ENCODE measurements around the gene CEP295NL. TPM values are rescaled to one million over a fixed set of nuclear protein-coding genes. Genes with fewer than 3 reads are reported as not detected.

The CEP295NL gene, protein sequence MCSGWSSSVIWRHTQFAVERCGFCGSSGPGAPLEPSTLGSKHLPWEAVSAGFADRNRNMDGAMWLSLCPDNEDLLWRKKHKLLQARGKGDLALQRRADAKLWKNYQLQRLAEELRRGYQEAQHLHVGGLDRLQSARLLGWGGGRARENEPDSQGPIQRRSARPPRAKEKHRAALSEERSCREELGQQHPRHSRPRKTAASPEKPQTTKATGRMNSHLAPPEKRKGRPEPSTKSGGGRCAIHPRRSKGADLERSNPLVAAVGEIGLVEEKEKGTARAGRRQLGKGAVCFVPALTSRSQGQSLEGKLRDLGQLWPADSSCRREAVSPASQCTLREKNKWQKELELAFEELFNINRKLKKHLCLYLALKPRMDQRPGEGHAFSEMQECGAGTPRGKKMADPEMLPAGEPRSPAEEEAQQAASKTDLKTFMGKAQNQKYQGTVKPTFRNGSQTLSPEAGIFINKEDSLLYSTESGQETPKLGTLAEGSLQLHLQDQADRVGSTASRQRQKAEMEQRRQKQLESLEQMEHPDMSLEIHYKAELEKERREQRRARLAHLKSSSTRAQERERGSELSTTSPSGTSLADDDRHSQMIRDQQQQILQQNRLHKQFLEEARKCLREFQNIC
- 1 to 10 TPM; 1.8 to 3.0 (median 2.5) TPM for total RNA-seq

DNA sequence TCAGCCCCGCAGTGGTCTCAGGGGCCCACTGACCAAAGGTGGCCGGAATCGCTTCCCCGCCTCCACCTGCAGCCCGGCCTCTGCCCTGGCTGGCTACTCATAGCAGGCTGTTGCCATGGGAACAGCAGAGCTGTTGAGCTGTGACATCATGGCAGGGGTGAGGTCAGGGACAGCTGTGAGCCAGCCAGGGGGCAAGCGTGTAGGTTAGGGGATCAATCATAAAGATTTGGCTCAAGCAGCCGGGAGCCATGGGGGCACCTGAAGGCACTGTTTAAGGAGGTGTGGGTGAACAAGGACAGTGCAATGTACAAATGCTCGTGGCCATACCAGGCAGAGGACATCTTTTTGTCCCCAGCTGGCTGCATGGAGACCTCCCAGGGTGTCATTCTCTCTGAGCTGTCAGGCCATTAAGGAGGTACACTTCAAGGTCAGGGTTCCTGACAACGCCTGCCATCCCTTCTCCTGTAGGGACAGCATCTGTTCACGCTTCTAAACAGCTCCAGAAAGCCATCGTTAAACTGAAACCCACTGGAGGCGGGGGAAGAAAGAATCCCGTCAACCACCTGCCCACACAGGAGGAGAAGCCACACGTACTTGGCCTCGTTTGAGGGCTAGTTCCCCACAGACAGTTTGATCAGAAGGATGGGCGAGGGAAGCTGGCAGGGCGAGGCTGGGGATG, at the start of gene CEP295NL:
Gene CEP295NL, minus strand, starts transcription at position 101 of the 679 bp plus-strand sequence. CDS start 1,373 bp downstream, outside the sequence.
- in situ Hi-C loops (cut with MboI; ENCODE audit: low pct_ligation_motif_present in 1 of 4, low pct_unique_long_range_greater_than_20kb in 1 of 4, low sequenced_read_pairs in 3 of 4) = no loop called here
- Histone ChIP-seq H3K4me3 (no peak within 1 kb of the TSS), H3K27ac (no peak within 1 kb of the TSS), H3K9me3 (no peaks in the 10 kb centered on the region), H3K36me3 (no peaks in the 10 kb centered on the region), H3K4me1 (peaks cover 10 to 34% (median 11%) of the 10 kb centered on the region in 4 donors), H3K27me3 (no peaks in the 10 kb centered on the region)
- DNase-seq = no peak
- no peak for TF ChIP-seq EP300 (IDR thresholded peaks at IDR 0.05; ENCODE audit: low read depth)
- TF ChIP-seq, protein P1, sequence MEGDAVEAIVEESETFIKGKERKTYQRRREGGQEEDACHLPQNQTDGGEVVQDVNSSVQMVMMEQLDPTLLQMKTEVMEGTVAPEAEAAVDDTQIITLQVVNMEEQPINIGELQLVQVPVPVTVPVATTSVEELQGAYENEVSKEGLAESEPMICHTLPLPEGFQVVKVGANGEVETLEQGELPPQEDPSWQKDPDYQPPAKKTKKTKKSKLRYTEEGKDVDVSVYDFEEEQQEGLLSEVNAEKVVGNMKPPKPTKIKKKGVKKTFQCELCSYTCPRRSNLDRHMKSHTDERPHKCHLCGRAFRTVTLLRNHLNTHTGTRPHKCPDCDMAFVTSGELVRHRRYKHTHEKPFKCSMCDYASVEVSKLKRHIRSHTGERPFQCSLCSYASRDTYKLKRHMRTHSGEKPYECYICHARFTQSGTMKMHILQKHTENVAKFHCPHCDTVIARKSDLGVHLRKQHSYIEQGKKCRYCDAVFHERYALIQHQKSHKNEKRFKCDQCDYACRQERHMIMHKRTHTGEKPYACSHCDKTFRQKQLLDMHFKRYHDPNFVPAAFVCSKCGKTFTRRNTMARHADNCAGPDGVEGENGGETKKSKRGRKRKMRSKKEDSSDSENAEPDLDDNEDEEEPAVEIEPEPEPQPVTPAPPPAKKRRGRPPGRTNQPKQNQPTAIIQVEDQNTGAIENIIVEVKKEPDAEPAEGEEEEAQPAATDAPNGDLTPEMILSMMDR (IDR thresholded peaks at IDR 0.05) = no peak
- TF ChIP-seq POLR2A (IDR thresholded peaks at IDR 0.05) = no peak
- TF ChIP-seq POLR2AphosphoS5 (IDR thresholded peaks at IDR 0.05) = no peak
- WGBS, 2 donors (ENCODE audit: low coverage in 1 of 2) = 61 to 69% methylated on average over 4 to 17 of the region's 17 CpGs
- intact Hi-C loops (cut with DNase I; ENCODE audit: low total_unique reads) = no loop called here

DNA sequence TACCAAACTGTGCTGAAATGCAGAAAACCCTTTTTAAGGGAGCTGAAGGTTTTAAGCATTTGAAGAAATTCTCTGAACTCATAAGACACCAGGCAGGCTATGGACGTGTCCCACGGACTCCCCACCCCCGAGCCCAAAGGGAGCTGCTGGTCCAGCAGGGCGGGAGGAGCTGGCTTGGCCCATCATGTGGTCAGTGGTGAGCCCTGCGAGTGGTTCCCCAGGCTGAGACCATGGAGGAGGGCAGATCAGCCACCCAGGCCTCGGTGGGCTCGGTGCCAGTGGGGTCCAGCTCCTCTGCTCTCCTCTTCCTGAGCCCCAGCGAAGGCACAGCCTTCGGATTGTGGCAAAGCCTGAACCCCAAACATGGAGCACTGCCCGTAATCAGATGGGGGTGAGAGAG, 49.7 kb upstream of the CEP295NL start:
- Histone ChIP-seq H3K4me3 (no peak overlapping the region), H3K36me3 (no peaks in the 10 kb centered on the region), H3K4me1 (peaks cover under 1 to 16% (median 6%) of the 10 kb centered on the region in 4 donors), H3K27me3 (no peaks in the 10 kb centered on the region), H3K27ac (peak overlapping the region; percentile 10 to 61 (median 36)), H3K9me3 (peaks cover 0 to 8% of the 10 kb centered on the region in 2 donors)
- no peak for DNase-seq
- in situ Hi-C loops (cut with MboI; ENCODE audit: low pct_ligation_motif_present in 1 of 4, low pct_unique_long_range_greater_than_20kb in 1 of 4, low sequenced_read_pairs in 3 of 4) = no loop called here
- 81% methylated on average over 10 of the region's 10 CpGs; no CpG with 5 or more reads in 1 of the 2 donors for WGBS, 2 donors (ENCODE audit: low coverage in 1 of 2)
- TF ChIP-seq, protein P1 (IDR thresholded peaks at IDR 0.05) = no peak
- no peak for TF ChIP-seq POLR2AphosphoS5 (IDR thresholded peaks at IDR 0.05)
- TF ChIP-seq POLR2A (IDR thresholded peaks at IDR 0.05) = no peak
- no peak for TF ChIP-seq EP300 (IDR thresholded peaks at IDR 0.05; ENCODE audit: low read depth)
- intact Hi-C loops (cut with DNase I; ENCODE audit: low total_unique reads) = no loop called here

DNA sequence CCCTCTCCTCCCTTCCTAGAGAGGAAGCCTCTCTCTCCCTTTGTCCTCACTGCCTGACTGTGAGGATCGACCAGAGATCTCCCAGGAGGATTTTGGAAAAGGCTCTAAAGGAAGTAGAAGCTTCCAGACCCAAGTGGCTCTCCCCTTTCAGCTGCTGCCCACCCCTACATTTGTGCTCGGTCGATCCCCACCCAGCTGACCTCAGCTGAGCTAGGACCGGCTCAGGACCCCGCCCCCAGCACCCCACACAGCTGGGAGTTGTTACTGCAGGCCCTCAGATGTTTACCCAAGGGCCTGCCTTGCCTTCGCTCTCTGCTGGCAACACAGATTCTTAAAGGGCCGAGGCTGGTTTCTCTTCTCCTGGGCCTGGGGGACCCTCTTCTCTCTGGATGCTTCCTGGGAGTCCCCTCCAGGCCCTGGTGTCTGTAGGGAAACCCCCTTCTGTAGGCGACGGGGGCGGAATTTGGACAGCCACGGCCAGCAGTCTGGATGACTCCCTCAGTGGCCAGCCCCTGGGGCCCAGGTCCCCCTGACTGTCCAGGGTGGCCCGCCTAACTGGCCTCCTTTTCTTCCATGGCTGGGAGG, 49.1 kb upstream of the CEP295NL start:
- intact Hi-C loops (cut with DNase I; ENCODE audit: low total_unique reads) (no loop called here), in situ Hi-C loops (cut with MboI; ENCODE audit: low pct_ligation_motif_present in 1 of 4, low pct_unique_long_range_greater_than_20kb in 1 of 4, low sequenced_read_pairs in 3 of 4) (no loop called here)
- Histone ChIP-seq H3K27me3 (no peaks in the 10 kb centered on the region), H3K4me3 (no peak overlapping the region), H3K36me3 (no peaks in the 10 kb centered on the region), H3K9me3 (peaks cover 0 to 8% of the 10 kb centered on the region in 2 donors), H3K27ac (peak overlapping the region; percentile 10 to 61 (median 36)), H3K4me1 (peaks cover 3 to 23% (median 7%) of the 10 kb centered on the region in 4 donors)
- DNase-seq = no peak
- TF ChIP-seq POLR2A (IDR thresholded peaks at IDR 0.05) (no peak), EP300 (IDR thresholded peaks at IDR 0.05; ENCODE audit: low read depth) (no peak), POLR2AphosphoS5 (IDR thresholded peaks at IDR 0.05) (no peak)
- TF ChIP-seq, protein P1 (IDR thresholded peaks at IDR 0.05) = no peak
- WGBS, 2 donors (ENCODE audit: low coverage in 1 of 2) = 0 to 41% methylated on average over 1 to 12 of the region's 12 CpGs
